ENCODE measurements around the gene SSRP1.
A peak's percentile ranks its signal among the peaks of the same experiment; 100 is the strongest.

SSRP1 gene

GRCh38 chr11:57335023-57335342 is 709 bp downstream of the SSRP1 start:
- no peak for DNase-seq

- no peak for DNase-seq
These were observed 2.8 kb downstream of the SSRP1 start for GRCh38 chr11:57332694-57333440.

- no peak for DNase-seq
These were observed 4.0 kb downstream of the SSRP1 start for GRCh38 chr11:57331720-57332119.

GRCh38 chr11:57330029-57330428 is 5.7 kb downstream of the SSRP1 start:
- no peak for DNase-seq

GRCh38 chr11:57327721-57328120 is 8.0 kb downstream of the SSRP1 start:
- no peak for DNase-seq

- DNase-seq, result no peak
These were observed 10.0 kb downstream of the SSRP1 start for GRCh38 chr11:57325735-57326048.

- peak; percentile 83 for DNase-seq
These were observed 10.6 kb downstream of the SSRP1 start, which contains the start of gene TNKS1BP1 for GRCh38 chr11:57324886-57325734. Gene TNKS1BP1, minus strand, starts transcription at chr11:57324952. Its CDS starts 3,067 bp downstream, at chr11:57321885.

- no peak for DNase-seq
These were observed 11.4 kb downstream of the SSRP1 start for GRCh38 chr11:57324154-57324885.

GRCh38 chr11:57323855-57324153 is 11.9 kb downstream of the SSRP1 start:
- no peak for DNase-seq

GRCh38 chr11:57323167-57323854 is 12.4 kb downstream of the SSRP1 start:
- no peak for DNase-seq

GRCh38 chr11:57322256-57323166 is 13.2 kb downstream of the SSRP1 start:
- DNase-seq, result no peak

- no peak for DNase-seq
These were observed 14.1 kb downstream of the SSRP1 start for GRCh38 chr11:57321388-57322255.

GRCh38 chr11:57320719-57321387 is 14.8 kb downstream of the SSRP1 start:
- no peak for DNase-seq

- no peak for DNase-seq
These were observed 15.5 kb downstream of the SSRP1 start for GRCh38 chr11:57320067-57320718.

- no peak for DNase-seq
These were observed 17.5 kb downstream of the SSRP1 start for GRCh38 chr11:57318178-57318577.

GRCh38 chr11:57316017-57316416 is 19.7 kb downstream of the SSRP1 start:
- DNase-seq, result no peak

- no peak for DNase-seq
These were observed 20.2 kb downstream of the SSRP1 start for GRCh38 chr11:57315491-57315890.

- no peak for DNase-seq
These were observed 21.3 kb downstream of the SSRP1 start for GRCh38 chr11:57314221-57314973.

GRCh38 chr11:57313788-57314135 is 21.9 kb downstream of the SSRP1 start:
- DNase-seq, result no peak

All from activated CD4-positive, alpha-beta T cell treated with anti-CD3 and anti-CD28 coated beads for 1 hour (primary cell).